GM23248 (cell line): ENCODE results near the gene MAML3.

Source experiments
- EZH2 ChIP-seq: fragments of 200-600 bp; sonication (generic); IDR thresholded peaks from 2 replicates; pipeline ENCODE4 v1.6.1; 2018; ENCODE audit warnings: antibody characterized with exemption, mild to moderate bottlenecking; ENCODE audit not compliant: insufficient read depth, poor library complexity, severe bottlenecking
- EZH2phosphoT487 ChIP-seq: fragments of 200-600 bp; sonication (generic); IDR thresholded peaks from 2 replicates; pipeline ENCODE4 v1.6.1; 2018; ENCODE audit warnings: antibody characterized with exemption, moderate library complexity, mild to moderate bottlenecking, low read depth; ENCODE audit not compliant: insufficient read depth

GRCh38 chr4:139834226-139834662 is 319.7 kb downstream of the MAML3 start:
- no peak for TF ChIP-seq EZH2
- TF ChIP-seq EZH2phosphoT487, result no peak
